Kasumi-1 (cell line): ENCODE measurements around the gene FAM163B.

Experiments
- DNase-seq, 2 experiments: peaks; one replicate each; lab custom pipeline; 2025; lab: John Stamatoyannopoulos, UW

FAM163B gene

DNA sequence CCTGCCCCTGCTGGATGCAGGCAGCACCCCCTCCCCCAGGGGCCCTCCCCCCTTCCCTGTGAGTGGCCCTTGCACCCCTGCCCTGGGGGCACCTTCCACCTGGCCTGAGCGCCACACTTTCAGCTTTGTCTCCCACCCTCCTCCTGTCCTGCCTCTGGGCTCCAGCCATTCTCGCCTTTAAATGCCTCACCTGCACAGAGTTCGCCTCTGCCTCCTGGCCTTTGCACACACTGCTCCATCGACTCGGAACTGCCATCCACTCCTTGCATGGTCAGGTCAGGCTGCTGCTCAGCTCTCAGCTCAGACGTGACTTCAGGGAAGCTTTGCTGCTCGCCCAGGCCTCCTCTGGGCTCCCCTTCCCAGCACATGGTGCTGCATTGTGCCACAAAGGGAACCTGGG lies 10.2 kb downstream of the FAM163B start:
- no peak for DNase-seq

DNA sequence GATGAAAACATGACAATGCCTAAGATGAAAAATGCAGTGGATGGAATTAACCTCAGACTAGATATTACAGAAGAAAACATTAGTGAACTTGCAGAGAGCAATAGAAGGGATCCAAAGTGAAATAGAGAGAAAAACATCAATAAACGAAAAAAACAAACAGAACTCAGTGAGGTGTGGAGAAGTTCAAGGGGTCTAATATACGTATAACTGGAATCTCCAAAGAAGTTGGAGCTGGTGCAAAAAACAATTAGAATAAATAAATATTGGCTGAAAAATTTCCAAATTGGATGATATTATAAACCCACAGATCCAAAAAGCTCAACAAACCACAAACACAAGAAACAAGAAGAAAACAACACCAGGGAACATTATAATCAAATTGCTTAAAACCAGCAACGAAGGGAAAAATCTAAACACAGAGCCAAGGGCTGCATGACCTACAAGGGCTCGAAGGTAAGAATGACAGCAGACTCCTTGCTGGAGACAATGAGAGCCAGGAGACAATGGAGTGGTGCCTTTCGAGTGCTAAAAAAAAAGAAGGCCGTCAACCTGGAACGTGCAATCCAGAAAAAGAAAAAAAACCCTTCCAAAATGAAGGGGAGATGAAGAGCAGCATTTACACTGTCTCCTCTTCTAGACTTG lies 11.8 kb downstream of the FAM163B start:
- peak in 1 of 2 experiments; percentile 32 for DNase-seq

DNA sequence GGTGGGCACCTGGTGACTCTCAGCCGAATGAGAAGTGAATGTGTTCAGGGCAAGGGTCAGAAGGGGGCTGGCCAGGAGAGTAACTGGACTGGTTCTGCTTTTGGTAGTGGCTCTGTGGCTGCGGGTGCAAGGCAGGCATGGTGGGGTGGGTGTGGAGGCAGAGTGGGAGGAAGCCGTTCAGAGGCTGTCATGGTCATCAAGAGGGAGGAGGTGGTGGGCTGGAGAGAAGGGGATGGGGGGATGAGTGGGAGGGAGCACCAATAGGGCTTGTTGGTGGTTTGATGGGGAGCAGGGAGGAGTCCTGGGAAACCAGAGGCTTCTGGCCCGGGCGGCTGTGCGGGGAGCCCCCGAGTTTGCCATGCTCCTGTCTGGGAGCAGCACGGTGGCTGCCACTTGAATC lies 13.3 kb downstream of the FAM163B start:
- DNase-seq = no peak

DNA sequence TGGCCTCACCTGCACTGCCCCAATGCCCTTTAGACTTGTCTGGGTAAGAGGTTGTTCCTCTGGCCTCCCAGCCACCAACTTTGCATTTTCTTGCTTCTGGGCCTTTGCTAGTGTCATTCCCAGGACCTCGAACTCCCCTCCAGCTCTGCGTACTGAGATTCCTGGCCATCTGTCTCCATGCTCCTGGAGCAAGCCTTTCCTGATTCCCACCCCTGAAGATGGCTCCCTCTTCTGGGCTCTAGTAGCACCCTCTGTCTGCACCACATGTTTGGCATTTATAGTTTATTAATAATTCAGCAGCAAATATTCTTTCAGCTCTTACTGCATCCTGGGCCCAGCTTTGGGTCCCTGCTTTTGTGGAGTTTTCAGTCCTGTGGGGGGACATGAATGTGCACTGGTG lies 14.9 kb downstream of the FAM163B start:
- no peak for DNase-seq

DNA sequence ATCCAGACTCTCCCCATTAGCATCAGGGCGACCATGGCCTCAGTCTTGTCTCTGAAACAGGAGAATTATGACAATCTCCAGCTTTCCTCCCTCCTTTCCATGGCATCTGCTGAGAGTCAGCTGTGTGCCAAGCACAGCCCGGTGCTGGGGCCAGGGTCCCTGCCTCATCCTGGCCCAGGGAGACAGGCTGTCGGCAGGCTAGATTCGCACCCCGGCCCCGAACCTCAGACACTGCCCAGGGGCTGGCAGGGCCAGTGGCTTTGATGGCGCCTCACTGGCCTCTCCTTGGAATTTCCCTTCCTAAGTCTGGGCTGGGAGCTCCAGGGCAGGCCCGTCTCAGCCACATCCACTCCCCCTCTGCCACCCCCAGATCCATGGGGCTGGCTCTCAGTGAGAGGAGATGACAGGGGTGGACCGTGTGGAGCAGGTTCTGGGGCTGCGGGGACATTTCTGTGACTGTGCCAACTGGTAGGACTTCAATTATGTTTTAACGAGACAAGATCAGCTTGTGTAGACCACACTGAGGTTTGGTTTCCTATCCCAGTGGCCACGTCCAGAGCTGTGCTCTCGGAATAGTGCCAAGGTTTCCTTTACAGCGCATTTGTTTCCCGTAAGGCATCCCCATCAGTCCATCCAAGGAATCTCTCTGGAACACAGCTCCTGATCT lies 15.5 kb downstream of the FAM163B start:
- no peak for DNase-seq

DNA sequence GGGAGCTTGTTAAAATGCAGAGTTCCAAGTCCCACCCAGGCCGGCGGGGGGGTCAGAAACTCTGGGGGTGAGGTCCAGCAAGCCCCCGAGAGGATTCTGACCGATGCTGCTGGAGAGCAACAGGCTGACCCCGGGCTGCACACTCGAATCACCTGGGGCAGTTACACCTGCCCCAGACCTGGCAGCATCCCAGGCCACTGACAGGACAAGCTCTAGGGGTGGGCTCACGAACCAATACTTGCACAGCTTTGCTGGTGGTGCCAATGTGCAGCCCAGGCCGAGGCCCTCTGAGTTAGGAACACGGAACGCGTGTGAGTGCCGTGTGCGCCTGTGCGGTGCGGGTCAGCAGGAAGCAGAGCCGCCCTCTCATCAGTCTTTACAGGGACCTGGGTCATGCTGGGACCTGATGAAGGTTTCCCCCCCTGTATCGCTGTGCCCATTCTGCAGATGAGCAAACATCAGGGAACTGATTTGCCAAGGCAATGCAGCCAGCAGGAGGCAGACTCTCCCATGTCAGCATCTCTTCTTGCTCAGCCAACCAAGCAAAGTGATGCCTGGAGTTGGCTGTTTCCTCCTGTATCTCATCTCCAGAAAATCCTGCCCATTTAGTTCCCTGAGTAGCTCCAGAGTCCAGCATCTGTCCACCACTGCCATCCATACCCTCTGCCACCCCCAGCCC lies 16.3 kb downstream of the FAM163B start:
- DNase-seq = no peak

DNA sequence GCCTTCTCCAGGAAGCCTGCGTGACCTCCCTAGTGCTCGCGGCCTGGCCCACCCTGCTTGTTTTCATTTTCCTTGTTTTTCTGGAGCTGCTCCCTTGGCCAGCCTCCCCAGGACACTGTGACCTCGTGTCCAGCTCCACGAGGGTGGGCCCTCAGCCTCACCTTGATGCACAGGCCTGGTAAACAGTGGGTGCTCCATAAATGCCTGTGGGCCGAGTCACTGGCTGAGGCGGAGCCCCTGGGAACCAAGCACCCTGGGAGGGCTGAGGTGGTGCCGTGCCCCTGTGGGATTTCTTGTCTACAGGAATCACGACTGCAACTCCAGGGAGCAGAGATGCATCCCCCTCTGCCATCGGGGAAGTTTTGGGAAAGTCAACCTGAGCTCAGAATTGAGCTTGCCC lies 17.2 kb downstream of the FAM163B start:
- no peak for DNase-seq

DNA sequence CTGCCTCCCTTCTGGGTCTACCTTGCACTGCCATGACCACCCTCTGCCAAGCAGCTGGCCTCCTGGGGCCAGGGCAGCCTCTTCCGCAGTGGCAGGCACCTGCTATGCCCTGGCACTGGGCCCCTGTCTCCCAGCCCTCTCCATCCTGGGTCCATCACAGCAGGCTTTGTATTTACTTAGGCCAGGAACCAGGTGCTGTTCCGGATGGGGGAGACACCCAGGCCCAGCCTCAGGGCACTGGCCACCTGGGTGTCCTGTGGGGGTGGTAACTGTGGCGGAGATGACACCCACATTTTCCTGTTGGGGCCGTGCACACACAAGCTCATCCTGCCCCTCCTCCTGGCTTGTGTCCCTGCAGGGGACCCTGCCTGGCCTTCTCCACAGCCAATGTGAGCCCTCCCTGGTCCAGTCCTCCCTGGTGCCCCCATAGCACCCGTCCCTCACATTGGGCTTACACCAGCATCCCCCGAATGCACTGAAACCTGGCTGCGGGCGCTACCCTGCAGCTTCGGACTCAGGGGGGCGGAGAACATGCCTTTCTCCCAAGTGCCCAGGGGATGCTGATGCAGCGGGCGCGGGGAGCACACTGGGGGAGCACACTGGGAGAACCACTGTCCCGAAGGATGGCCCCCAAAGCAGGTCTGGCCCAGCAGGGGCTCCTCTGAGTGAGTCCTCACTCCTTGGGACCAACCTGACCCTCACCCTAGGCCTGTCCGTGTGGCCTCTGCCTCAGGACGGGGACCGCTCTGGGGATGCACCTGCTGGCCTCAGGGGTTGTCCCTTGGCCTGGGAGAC lies 17.9 kb downstream of the FAM163B start:
- DNase-seq = no peak

DNA sequence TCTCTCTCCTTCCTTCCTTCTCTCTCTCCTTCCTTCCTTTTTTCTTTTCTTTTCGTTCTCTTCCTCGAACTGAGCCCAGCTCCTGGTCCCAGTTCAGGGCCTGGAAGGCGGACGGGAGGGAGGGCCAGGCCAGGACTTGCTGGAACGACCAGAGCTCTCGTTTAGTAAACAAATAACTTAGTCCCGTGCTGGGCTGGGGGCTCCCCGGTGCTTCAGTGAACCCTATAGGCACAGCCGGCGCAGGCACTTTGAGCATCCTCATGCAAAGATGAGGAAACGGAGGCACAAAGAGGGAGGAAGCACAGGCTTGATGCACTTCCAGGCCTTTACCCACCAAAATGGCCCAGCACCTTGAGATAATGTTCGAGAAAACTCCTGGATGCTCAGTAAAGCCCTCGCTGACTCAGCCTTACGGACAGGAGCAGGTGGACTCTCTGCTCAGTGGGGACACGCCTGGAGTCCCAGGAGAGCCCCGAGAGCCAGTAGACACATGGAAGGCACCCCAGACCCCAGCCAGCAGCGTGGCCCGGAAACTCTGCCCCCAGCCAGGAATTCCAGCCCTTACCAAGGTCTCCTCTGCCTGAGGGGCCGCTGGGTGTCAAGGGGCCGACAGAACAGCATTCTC lies 18.8 kb downstream of the FAM163B start:
- no peak for DNase-seq

DNA sequence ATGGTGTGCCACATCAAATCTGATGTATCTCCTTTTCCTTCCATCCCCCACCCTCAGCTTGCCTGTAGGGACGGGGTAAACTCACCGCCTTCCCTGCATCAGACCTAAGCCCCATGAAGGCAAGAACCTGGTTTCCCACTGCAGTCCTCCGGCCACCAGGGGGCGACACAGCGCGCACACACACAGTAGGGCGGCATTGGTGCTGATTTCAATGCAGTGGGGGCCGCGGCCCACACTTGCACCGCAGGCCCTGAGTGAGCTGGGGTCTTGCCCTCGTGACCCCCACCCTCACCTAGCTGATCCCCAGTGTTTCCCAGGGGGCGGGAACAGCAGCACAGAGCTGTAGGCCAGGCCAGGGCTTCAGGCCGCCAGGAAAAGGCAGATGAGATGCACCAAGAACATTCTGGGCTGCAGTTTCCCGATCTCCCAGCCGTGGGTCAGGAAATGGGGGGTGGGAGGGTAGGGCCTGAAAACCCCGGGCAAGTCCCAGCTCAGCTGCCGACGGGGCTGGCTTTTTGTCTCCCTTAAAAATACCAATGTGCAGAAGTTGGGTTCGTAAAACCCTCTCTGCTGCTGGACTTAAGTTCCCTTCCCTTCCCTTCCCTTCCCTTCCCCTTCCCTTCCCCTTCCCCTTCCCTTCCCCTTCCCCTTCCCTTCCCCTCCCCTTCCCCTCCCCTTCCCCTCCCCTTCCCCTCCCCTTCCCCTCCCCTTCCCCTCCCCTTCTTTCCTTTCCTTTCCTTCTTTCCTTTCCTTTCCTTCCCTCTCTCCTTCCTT lies 19.5 kb downstream of the FAM163B start:
- DNase-seq = no peak

DNA sequence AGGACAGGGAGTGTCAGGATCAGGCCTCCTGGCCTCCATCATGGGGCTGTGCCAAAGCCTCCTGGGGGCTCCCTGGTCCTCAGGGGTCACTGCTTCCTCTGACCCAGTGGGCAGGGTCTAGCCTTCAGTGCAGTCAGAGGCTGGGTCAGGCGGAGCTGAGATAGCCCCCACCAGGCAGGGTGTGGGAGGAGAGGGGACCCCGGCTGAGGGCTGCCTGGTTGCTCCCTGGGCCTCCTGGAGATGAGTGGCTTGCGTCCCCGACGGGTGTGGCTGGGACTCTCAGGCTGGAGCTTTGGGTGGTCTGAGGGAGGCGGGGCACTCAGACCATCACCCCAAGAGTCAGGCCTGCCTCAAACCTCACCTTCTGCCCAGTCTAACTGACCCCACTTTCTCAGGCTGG lies 21.7 kb downstream of the FAM163B start:
- no peak for DNase-seq

DNA sequence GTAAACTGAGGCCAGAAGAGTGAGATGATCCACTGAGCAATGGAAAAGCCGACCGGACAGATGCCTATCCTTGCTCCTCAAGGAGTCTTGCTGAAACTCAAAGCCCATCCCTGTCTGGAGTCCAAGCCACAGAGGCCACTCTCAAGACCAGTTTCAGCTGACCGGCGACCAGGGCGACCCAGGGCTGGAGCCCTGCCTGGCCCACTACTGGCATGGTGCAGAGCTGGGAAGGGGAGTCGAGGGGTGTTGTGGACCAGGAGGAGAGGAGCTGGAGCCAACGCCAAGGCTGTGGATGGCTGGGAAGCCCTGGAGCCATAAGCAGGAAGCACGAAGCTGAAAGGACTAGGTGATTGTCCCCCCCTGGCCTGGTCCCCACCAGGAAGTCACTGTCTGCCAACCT lies 22.1 kb downstream of the FAM163B start:
- DNase-seq = no peak

DNA sequence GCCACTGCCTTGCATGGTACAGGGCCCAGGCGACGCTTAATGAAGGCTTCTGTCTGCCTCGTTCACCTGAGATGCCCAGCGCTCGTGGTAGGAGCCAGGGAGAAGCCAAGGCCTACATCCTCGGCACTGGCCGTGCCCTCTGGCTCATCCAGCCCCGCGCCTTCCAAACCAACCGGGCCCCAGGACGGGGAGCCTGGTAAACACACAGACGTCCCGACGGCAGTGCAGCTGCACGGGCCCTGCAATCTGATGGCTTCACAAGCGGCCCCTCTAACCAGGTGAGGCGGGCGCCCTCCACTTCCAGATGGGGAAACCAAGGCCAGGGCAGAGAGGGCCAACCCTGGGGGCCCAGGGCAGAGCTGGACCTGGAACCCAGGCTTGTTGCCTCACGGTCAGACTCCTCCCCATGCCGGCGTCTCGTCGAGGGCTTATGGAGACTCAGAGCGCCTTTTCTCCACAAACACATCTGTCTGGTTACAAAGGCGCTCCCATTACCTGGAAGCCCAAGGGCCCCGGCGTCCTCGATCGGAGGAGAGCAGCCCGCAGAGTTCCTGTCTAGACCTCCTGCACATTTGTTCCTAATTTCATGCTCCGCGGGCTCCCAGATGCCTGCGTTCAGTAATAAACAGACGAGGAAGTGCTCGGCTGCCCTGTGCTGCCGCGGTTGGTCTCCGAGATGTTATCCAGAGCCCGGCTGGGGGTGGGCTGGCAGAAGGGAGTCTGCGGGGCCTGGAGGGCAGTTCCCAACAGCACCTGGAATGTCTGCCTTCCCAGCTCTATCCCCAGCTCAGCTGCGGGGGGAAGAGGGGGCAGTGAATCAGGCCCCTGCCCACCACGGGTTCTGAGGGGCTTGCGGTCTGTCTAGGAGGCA lies 23.5 kb downstream of the FAM163B start:
- peak; percentile 29 to 40 for DNase-seq

DNA sequence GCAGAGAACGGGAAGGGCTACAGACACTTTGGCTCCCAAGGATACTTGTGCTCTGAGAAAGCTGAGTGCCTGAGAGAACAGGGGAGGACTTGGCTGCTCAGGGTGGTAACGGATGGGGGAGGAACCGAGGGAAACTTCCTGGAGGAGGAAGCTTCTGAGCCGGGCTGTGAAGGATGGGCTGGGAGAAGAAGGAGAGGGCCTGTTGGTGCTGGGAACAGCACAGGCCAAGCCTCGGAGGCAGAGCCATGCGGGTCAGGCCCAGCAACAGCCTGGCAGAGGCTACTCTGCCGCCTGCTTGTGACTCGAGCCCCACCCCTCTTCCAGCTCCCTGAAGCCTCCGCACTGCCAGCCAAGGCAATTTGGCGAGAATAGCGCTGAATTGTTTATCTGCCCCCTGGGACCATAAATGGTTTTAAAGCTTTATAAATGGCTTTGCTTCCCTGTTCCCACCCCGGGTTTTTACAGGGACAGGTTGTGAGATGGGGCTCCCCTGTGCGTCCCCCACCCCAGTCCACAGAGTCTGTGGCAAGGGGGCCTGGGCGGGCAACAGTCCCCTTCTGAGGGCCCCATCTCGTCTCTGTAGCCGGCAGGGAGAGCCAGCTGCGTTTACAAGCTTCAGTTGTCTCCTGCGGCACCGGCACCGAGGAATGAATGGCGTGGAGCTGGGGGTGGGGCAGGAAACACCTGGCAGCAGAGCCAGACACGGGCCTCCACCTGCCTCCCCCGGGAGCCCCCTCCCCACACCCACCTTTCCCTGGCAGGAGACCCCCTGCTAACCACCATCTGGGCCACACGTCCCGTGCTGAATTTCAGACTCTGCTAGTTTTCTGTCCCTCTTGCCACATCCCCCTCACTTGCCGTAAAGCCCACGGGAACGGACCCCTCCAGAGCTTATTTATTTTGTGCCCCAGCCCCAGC lies 24.4 kb downstream of the FAM163B start:
- DNase-seq = no peak

DNA sequence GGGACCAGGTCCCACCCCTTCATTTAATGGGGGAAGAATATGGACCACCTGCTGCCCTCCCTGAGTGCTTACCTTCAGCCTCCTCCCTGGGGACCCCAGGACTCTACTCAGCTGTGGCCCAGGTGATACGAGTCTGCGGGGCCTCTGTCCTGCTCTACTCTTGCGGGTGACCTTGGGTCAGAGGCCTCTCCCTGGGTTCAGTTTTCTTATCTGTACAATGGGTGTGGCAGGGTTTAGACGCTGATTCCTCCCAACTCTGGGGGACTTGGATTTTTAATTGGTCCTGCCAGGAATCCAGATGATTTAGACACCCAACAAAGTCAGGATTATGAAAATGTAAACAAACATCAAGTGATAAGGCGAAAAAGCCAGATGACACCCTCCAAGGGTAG lies 25.0 kb downstream of the FAM163B start:
- DNase-seq = no peak

DNA sequence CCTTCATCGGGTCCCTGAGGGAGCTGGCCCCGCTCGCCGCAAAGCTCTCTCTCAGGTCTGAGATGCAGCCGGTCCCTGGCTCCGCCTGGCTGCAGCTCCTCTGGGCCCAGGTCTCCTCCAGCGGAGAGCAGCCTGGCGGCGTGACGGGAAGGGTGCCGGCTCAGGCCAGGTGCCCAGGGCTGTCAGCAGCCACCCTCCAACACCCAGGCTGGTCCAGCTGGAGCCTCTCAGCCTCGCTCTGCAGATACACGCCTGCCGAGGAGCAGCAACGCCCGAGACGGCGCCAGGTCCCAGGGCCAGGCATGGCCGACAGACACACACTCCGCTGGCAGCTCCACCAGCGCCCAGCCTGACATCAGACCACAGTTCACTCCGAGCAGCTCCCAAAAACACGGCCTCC lies 25.6 kb downstream of the FAM163B start:
- DNase-seq = no peak

DNA sequence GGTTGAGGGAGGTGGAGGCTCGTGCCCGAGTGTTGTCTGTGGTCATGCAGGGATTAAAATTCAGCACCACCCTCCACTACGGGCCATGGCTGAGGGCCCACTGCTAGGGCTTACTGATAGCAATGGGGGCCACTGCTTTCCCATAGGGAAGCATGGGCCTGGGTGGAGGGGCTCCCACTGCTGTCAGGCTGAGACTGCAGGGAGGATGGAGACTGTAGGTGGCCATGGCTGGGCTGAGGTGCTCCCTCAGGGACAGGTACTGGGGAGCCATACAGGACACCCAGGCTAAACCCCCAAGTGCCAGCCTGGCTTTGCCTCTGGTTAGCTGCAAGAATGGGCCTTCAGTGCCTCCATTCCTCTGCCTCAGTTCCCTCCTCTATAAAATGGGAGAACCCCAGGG lies 26.1 kb downstream of the FAM163B start:
- no peak for DNase-seq

DNA sequence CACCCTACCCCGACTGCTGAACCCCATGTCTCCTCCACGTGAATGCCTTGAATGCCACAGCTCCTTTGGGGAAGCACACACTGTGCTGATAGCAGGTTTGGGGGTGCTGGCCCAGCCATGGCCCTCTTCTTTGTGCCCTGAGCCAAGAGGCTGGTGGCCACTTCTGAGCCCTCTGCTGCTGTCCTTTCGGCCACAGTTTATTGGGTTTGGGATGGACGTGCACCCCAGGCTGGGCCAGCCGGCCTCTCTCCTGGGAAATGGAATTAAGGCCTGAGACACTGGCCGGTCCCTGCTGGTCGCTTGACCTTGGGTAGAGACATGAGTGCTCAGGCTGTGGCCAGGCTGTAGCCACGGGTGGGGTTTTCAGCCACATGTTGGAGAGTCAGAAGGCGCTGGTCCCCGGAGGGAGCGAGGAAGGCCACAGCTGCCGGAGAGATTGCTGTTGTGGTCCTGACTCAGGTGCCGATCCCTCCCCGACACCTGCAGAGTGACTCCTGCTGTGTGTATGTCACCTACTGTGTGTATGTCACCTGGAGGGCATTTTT lies 26.6 kb downstream of the FAM163B start:
- DNase-seq = no peak
